Lung microvascular endothelial cell (primary cell): ENCODE measurements around the gene PMPCA. TPM values are rescaled to one million over a fixed set of nuclear protein-coding genes. Genes with fewer than 3 reads are reported as not detected.

Experiments
- DNase-seq, 2 donors: peaks; one replicate each; pipeline versions ENCODE4 v3.0.0 to v3.0.0-alpha.2; 2010; ENCODE audit warnings: low read depth in 2 of 2
- total RNA-seq: library from RNA; depleted of rRNA; stranded (reverse); fragments of >200 nt; gene quantifications from 2 replicates; pipeline ENCODE4 v1.2.1, GENCODE V29; 2014

Gene PMPCA
- total RNA-seq, 1 donor from 2014 or later = 30.4 TPM

DNA sequence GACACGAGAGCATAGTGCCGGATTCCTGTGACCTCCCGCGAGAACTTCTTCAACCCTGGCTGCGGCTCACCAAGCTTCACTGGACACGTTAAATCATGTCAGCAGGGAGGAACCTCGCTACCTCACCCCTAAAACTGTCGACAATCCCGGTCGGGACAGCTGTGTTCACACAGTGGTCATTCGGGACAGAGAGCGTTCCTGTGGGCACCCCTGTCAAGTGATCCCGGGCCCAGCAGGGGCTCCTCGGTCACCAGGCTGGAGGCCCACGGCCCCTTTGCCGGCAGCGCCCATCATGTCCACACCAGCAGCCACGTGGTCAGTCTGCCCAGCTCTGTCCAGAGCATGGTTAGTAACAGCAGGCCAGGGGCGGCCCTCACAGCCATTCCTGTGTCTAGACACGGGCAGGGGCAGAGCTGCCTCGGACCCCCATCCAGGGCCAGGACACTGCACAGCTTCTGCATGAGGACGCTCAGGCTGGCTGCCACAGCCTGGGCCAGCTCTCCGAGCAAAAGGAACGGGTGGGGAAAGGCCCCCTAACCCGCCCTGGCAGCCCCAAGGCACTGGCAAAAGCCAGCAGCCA lies 25.7 kb downstream of the PMPCA start:
- no peak for DNase-seq

GRCh38 chr9:136437430-136437829 lies 27.0 kb downstream of the PMPCA start:
- peak in 1 of 2 donors; percentile 17 for DNase-seq

- DNase-seq = no peak
Measured at GRCh38 chr9:136437839-136438547, 27.5 kb downstream of the PMPCA start.

GRCh38 chr9:136438548-136439480 lies 28.4 kb downstream of the PMPCA start:
- peak; percentile 28 to 39 for DNase-seq

DNA sequence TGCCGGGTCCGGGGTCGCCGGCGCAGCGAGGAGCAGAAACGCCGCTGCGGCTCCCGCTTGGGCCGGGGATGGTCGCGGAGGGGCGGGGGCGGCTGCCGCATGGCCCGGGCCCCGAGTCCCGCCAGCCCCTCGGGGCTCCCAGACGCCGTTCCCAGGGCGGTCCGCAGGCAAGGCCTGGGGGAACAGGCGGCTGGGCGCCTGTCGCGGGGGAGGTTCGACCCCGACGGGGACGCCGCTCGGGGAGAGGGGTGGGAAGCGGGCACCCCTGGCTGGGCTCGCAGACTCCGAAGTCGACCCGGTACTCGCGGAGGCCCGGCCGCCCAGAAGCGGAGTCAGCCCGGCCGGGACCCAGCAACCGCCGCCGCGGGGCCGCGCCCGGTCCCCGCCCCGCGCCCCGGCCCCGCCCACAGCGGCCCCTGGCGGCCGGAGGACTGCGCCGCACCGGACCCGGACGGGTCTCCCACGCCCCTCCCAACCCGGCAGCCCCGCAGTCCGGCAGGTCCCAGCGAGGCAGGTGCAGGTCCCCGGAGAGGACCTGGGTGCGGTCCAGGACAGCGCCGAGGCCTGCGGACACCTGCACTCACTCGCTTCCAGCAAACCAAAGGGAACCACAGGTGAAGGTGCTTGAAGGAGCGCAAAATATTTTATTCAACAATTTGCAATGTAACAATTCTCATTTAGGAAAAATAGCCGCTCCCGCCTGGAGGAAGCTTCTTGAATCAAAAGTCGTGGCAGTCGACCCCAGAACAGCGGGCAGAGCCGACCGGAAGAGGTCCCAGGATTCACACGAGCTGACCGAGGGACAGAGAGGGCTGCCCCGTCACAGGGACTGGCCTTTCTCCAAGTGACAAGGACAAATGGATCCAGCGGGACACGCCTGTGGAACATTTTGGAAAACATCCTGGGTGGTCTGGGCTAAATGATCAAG lies 29.3 kb downstream of the PMPCA start, which contains the start of gene INPP5E:
Gene INPP5E (minus strand): TSS at position 365 of the 928 bp plus-strand sequence. CDS start 426 bp downstream, outside the sequence.
- peak; percentile 74 to 84 for DNase-seq

GRCh38 chr9:136441191-136441680 lies 30.8 kb downstream of the PMPCA start:
- no peak for DNase-seq

DNA sequence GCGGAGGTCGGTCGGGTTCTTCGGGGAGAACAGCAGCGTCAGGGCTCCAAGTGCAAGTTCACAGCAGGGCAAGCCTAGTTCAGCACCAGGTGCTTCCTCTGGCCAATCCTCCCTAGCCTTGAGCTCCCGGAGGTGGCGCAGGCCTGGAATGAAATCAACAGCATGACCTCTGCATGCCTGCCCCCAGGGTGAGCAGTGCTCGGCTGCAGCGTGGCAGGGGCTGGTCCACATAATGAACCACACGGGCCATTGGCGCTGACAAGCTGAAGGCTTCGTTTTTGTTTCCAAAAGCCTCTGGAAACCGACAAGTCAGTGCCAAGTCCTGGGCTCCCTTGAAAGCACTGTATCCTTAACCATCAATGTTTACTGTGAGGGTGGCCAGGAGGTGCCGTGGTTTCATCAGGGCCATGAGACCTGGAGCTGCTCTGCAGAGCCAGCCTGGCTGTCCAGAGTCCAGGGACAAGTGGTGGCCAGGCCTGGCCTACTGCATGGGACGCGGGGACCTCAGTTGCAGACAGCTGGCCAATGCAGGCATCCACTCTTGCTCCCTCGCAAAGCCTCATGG lies 31.3 kb downstream of the PMPCA start:
- no peak for DNase-seq

- no peak for DNase-seq
Measured at GRCh38 chr9:136442265-136442664, 31.8 kb downstream of the PMPCA start.

GRCh38 chr9:136443087-136443486 lies 32.6 kb downstream of the PMPCA start:
- DNase-seq = no peak

DNA sequence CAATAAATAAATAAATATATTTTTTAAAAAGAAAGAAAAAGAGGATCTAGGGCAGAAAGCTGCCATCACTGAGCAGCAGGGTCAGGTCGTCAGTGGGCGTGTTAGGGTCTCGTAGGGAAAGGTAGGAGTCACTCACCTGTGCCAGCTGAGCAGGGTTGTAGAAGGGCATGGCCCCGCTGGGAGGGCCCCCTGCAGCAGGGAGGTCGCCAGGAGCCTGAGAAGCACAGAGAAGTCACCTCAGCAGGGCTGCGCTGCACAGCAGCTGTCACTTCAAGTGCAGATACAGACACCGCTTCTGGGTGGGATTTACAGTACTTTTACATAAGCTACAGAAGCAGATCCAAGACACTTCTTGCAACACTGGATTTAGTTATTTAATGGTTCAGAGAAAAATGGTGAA lies 33.2 kb downstream of the PMPCA start:
- no peak for DNase-seq

DNA sequence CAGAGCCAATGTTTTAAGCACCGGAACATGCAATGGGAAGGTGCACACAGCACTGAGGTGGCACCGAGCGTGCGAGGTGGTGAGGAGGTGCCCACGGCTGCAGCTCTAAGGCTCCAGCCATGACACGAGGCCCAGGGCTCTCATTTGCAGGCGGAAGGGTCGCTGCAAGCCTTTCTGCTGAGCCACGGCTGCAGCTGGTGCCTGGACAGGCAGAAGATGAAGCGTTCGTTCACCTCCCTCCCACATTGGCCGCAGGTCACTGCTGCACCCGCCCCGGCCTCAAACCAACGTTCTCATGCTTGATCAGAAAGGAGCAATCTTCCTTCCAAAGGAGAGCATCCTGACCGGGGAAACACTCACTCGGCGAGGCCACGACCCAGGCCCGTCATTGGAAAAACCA lies 33.6 kb downstream of the PMPCA start:
- DNase-seq = no peak

DNA sequence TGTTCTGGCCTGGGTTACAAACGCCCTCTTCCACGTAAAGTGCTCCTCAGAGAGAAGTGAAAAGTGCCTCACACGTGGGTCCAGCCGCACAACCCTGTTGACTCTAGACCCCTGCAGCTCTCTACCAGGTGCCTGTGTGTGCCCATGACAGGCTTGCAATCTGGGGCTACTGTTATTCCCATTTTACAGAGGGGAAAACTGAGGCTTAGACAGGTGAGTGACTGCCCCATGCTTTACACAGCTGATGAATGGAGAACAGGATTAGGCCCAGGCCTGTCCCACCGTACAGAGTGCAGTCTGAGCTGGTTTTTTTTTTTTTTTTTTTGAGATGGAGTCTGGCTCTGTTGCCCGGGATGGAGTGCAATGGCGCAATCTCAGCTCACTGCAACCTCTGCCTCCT lies 35.3 kb downstream of the PMPCA start:
- no peak for DNase-seq

GRCh38 chr9:136447173-136447778 lies 36.8 kb downstream of the PMPCA start:
- no peak for DNase-seq

DNA sequence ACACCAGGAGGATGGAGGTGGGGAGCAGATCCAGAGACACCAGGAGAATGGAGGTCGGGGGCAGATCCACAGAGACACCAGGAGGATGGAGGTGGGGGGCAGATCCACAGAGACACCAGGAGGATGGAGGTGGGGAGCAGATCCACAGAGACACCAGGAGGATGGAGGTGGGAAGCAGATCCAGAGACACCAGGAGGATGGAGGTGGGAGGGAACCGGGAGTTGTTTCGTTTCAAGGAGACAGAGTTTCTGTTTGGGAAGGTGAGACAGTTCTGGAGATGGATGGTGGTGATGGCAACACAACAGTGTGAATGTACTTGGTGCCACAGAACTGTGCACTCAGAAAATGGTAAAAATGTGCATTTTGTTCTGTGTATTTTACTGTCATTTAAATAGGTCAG lies 38.2 kb downstream of the PMPCA start:
- no peak for DNase-seq

- no peak for DNase-seq
Measured at GRCh38 chr9:136451221-136451877, 40.9 kb downstream of the PMPCA start.

GRCh38 chr9:136453326-136453725 lies 42.9 kb downstream of the PMPCA start:
- DNase-seq = no peak

DNA sequence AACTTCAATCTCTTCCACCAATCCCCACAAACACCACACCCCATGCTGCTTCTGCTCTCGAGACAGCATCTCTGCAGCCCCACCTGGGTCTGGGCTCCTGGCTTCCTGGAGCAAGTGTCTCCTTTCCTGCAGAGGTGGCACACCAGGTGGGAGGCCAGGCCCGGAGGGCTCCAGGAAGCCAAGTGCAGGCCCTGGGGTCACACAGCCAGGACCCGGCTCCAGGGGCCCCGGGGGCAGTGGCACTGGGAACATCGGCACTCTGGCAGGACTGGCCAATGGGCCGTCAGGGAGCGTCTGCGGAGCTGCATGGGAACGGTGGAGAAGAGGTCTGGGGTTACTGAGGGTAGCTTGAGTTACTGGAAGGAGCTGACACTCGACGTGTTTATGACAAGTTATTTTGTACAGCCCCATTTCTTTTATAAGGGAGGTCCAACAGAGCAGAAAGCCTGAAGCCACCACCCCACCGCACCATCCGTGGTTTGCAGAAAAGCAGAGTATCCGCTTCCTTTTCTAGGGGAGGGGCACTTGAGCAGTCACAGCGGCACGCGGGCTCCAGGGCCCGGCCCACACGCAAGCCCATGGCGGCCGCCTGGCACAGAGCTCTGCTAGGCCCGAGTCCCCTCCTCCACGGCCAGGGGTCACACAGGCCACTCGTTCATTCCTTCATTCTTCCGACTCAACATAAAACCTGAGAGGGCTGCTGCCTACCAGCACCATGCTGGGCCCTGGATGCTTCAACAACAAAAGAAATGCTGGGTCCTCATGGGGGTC lies 43.8 kb downstream of the PMPCA start:
- no peak for DNase-seq

GRCh38 chr9:136455043-136456002 lies 44.9 kb downstream of the PMPCA start:
- DNase-seq = no peak
